Brain microvascular endothelial cell (primary cell): ENCODE measurements around the gene EML5.
"Not testable (repeated sequence)": the region's sequence is repeated elsewhere in the genome, so short reads cannot be mapped to it uniquely, and the experiment has no call there.

Source experiments
- DNase-seq: peaks from one replicate; pipeline ENCODE4 v3.0.0-alpha.2; 2020
- H3K27ac ChIP-seq: fragments of 250-450 bp; sonication (Bioruptor Pico); 2 replicates; pipeline ENCODE4 v1.5.1; 2020; ENCODE audit warnings: mild to moderate bottlenecking, moderate library complexity
- H3K27me3 ChIP-seq: fragments of 250-450 bp; sonication (Bioruptor Pico); replicated peaks from 2 replicates; pipeline ENCODE4 v1.5.1; 2020; ENCODE audit warnings: mild to moderate bottlenecking
- H3K36me3 ChIP-seq: fragments of 250-450 bp; sonication (Bioruptor Pico); replicated peaks from 2 replicates; pipeline ENCODE4 v1.5.1; 2020; ENCODE audit warnings: mild to moderate bottlenecking
- H3K4me3 ChIP-seq: 2 replicates; pipeline ENCODE4 v1.5.1; 2011; ENCODE audit warnings: low read depth, mild to moderate bottlenecking, control low read depth, low read length, moderate library complexity
- in situ Hi-C: cut with HindIII; loops from 2 replicates; pipeline ENCODE4 v1.10.0; 2017; ENCODE audit warnings: low sequenced_read_pairs, low pct_ligation_motif_present
- TF ChIP-seq, protein P1 (sequence below): IDR thresholded peaks from 2 replicates; pipeline ENCODE4 v1.5.1; 2011; ENCODE audit warnings: low read depth, mild to moderate bottlenecking, moderate library complexity, low read length, control low read depth, inconsistent platforms; ENCODE audit errors: missing control alignments

The EML5 gene

DNA sequence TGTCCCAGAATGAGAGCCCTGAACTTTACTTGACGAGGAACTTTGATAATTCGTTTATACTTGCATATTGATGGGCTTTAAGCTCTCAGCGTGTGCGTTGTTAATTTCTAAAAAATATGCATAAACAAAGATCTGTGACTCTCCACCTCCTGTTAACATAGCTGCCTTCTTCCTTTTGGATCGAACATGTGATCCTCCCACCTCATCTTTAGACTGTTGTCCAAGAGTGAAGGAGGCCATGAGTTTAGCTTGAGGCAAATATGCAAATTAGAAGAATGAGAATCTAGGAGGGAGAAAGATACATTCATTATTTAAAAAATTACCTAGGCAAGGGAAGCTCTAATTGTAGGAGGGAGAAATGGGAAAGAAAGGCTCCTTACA is 32.3 kb upstream of the EML5 start:
- DNase-seq: no peak
- in situ Hi-C loops: no loop called here
- TF ChIP-seq, protein P1, sequence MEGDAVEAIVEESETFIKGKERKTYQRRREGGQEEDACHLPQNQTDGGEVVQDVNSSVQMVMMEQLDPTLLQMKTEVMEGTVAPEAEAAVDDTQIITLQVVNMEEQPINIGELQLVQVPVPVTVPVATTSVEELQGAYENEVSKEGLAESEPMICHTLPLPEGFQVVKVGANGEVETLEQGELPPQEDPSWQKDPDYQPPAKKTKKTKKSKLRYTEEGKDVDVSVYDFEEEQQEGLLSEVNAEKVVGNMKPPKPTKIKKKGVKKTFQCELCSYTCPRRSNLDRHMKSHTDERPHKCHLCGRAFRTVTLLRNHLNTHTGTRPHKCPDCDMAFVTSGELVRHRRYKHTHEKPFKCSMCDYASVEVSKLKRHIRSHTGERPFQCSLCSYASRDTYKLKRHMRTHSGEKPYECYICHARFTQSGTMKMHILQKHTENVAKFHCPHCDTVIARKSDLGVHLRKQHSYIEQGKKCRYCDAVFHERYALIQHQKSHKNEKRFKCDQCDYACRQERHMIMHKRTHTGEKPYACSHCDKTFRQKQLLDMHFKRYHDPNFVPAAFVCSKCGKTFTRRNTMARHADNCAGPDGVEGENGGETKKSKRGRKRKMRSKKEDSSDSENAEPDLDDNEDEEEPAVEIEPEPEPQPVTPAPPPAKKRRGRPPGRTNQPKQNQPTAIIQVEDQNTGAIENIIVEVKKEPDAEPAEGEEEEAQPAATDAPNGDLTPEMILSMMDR: no peak

DNA sequence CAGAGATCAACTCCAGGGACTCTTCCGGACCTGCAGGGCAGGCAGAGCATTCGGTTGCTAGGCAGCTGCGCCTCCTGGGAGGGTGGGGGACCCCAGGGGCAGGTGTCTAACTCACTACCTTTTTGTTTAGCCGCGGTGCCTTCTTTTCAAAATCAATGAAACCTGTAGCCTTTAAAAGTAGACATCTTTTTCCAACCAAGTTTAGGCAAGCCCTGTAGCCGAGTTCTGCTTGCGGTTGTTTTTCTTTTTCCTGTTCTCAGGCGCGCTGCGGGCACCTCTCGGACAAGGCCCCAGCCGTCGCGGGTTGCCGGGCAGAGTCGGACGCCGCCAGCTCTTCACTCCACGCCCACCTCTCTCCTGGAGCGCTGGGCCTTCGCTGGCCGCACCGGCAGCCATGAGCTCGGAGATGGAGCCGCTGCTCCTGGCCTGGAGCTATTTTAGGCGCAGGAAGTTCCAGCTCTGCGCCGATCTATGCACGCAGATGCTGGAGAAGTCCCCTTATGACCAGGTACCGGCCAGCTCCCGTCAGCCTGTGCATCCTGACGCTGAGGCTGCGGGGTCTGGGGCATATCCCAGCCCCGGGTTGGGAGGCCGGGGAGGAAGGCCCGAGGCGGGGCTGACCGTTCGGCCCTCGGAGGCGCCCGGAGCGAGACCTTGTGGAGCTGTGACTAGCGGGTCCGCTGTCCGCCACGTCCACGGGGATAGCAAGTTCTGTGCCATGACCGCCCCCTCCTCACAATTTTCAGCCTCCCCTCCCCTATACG is 31.7 kb upstream of the EML5 start, which contains the start of gene TTC8:
Gene TTC8, plus strand, starts transcription at position 338 of the 764 bp plus-strand sequence. Its CDS starts 57 bp downstream, at position 395.
- Histone ChIP-seq H3K4me3 (peak within 1 kb of the TSS; percentile 85), H3K27me3 (no peaks in the 10 kb centered on the region), H3K36me3 (no peaks in the 10 kb centered on the region), H3K27ac (peak within 1 kb of the TSS; percentile 96)
- TF ChIP-seq, protein P1: no peak
- in situ Hi-C loops: no loop called here
- DNase-seq: peak; percentile 83

More for the DNA sequence above, 32.3 kb upstream of the EML5 start:
- H3K27ac ChIP-seq: peak overlapping the region; percentile 96
- H3K4me3 ChIP-seq: peak overlapping the region; percentile 85
- no peaks in the 10 kb centered on the region for H3K36me3 ChIP-seq
- no peaks in the 10 kb centered on the region for H3K27me3 ChIP-seq

DNA sequence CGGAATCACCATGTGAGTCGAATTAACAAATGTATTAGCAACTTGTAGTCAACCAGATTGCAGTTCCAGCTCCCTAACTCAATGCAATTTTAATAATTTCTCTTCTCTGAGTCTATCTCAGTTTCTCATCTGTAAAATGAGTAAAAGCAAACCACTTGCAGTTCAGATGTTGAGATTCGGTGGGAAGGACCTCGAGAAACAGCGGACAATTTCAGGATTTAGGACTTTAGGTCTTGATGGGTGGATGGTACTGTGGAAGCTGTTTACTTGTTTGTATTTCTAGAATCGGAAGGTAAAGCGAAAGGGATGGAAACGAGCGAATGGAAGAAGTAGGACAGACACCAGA is 31.2 kb upstream of the EML5 start:
- in situ Hi-C loops: no loop called here
- Histone ChIP-seq H3K27me3 (no peaks in the 10 kb centered on the region), H3K4me3 (peak overlapping the region; percentile 85), H3K36me3 (no peaks in the 10 kb centered on the region), H3K27ac (peak overlapping the region; percentile 96)
- TF ChIP-seq, protein P1: no peak
- no peak for DNase-seq

DNA sequence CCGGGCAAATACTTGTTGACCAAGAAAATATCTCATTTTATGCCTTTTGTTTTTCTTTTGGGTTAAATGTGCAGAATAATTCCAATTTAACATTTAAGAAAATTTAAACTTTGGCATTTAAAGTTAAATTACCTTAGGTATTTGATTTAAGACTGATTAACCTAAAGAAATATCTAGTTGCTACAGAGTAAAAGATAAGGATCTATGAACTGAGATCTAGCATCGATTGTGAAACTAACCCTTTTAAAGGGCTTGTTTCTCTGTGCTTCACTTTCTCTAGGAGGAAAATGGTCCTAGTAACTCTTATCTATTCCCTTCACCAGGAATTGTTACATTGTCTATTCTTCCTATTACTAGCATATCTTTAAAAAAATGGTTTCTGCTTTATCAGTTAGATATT is 29.1 kb upstream of the EML5 start:
- DNase-seq: no peak
- Histone ChIP-seq H3K27me3 (no peaks in the 10 kb centered on the region), H3K27ac (no peak overlapping the region), H3K36me3 (no peaks in the 10 kb centered on the region), H3K4me3 (no peak overlapping the region)
- TF ChIP-seq, protein P1: no peak
- in situ Hi-C loops: no loop called here

DNA sequence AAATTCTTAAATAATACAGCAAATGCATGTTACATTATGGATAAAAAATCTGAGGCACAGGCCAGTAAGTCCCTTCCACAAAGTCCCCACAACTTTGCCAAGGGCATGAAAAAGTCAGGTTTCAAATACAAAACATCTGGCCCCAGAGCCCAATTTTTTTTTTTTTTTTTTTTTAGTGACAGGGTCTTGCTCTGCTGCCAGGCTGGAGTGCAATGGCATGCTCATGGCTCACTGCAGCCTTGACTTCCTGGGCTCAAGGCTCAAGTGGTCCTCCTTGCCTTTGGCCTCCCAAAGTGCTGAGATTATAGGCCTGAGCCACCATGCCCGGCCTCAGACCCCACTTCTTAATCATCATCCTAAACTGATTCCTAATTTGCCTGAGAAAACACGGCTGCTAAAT is 28.6 kb upstream of the EML5 start:
- in situ Hi-C loops: no loop called here
- TF ChIP-seq, protein P1: no peak

DNA sequence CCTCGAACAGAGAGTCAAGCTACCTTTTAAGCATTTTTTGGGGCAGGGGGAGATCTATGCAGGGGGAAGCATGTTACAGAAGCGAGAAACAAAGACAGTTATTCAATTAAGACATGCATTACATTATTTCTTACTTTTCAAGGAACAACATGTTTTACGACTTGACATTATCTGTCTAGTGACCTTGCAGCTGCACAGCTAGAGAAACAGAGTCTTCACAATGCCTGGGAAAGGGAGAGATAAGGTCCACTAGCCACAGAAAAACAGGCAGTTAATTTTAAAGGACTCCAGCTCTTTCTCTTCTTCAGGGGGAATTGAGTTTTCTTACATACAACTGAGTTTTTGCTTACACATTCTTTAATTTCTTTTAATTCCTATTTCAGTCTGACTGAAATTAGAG is 26.9 kb upstream of the EML5 start:
- DNase-seq, H3K4me3 ChIP-seq, H3K27ac ChIP-seq, H3K36me3 ChIP-seq, H3K27me3 ChIP-seq, in situ Hi-C loops: not testable (repeated sequence)

More for the DNA sequence above, 28.6 kb upstream of the EML5 start:
- H3K27ac ChIP-seq: no peak overlapping the region
- no peak for DNase-seq
- H3K27me3 ChIP-seq: no peaks in the 10 kb centered on the region
- H3K36me3 ChIP-seq: no peaks in the 10 kb centered on the region
- no peak overlapping the region for H3K4me3 ChIP-seq
